H1 (cell line): ENCODE measurements around the gene PRKCZ. TPM values are rescaled to one million over a fixed set of nuclear protein-coding genes. Genes with fewer than 3 reads are reported as not detected.

Source experiments
- CTCF ChIA-PET: fragments of 300-600 bp; sonication (Branson Sonifier 250); formaldehyde crosslinking; loops from one replicate; lab custom pipeline; 2021; ENCODE audit not compliant: partially characterized antibody; lab: Charles Lee
- POLR2A ChIA-PET: fragments of 300-600 bp; sonication (Branson Sonifier 250); formaldehyde crosslinking; loops from one replicate; lab custom pipeline; 2021; ENCODE audit warnings: inconsistent platforms; ENCODE audit not compliant: partially characterized antibody; lab: Charles Lee
- DNase-seq, 2 experiments: peaks; one replicate each; pipeline versions ENCODE4 v3.0.0 to v3.0.0-alpha.2; 2010 to 2022; ENCODE audit warnings: low spot score in 2 of 2, low read depth in 1 of 2, mixed read lengths in 1 of 2
- FAIRE-seq: peaks from 2 replicates; lab custom pipeline; 2011; peaks lifted over from hg19 to GRCh38; lab: Jason Lieb, UNC
- H2AFZ ChIP-seq: 2 replicates; pipeline ENCODE4 v1.8.1; 2012; ENCODE audit warnings: low read length, inconsistent platforms
- H2AK5ac ChIP-seq: 2 replicates; pipeline ENCODE4 v1.6.1; 2013; ENCODE audit warnings: low read depth, low read length
- H2BK120ac ChIP-seq: replicated peaks from 2 replicates; pipeline ENCODE3; 2013; ENCODE audit warnings: low read depth, low read length, inconsistent platforms
- H2BK12ac ChIP-seq: 2 replicates; pipeline ENCODE4 v1.6.1; 2013; ENCODE audit warnings: low read depth, low read length
- H2BK15ac ChIP-seq: 2 replicates; pipeline ENCODE4 v1.6.1; 2013; ENCODE audit warnings: low read length
- H2BK20ac ChIP-seq: 2 replicates; pipeline ENCODE4 v1.6.1; 2013; ENCODE audit warnings: low read length
- H2BK5ac ChIP-seq: 2 replicates; pipeline ENCODE4 v1.6.1; 2013; ENCODE audit warnings: low read depth, low read length
- H3K14ac ChIP-seq: 2 replicates; pipeline ENCODE4 v1.6.1; 2013; ENCODE audit warnings: inconsistent platforms; ENCODE audit not compliant: insufficient read length
- H3K18ac ChIP-seq: 2 replicates; pipeline ENCODE4 v1.6.1; 2013; ENCODE audit warnings: low read length; ENCODE audit errors: extremely low read depth
- H3K23ac ChIP-seq: 2 replicates; pipeline ENCODE4 v1.6.1; 2013; ENCODE audit warnings: inconsistent platforms; ENCODE audit not compliant: insufficient read length
- H3K23me2 ChIP-seq: 2 replicates; pipeline ENCODE4 v1.6.1; 2013; ENCODE audit warnings: low read depth, low read length
- H3K27ac ChIP-seq: 2 replicates; pipeline ENCODE4 v1.6.1; 2011; ENCODE audit warnings: low read depth, low read length, inconsistent platforms
- H3K27me3 ChIP-seq, 4 experiments: replicated peaks in 1 of 4; 1 replicate in 1 of 4; 2 replicates in 3 of 4; pipeline versions ENCODE4 v1.6.1 to v1.8.1; 2011 to 2013; ENCODE audit warnings: low read length in 3 of 4, mild to moderate bottlenecking in 3 of 4, inconsistent platforms in 2 of 4, mixed read lengths in 2 of 4, moderate library complexity in 1 of 4; ENCODE audit not compliant: control insufficient read depth in 3 of 4, insufficient read depth in 3 of 4; ENCODE audit errors: extremely low read depth in 1 of 4
- H3K36me3 ChIP-seq, 4 experiments: 2 replicates each; pipeline versions ENCODE4 v1.6.1 to v1.8.1; 2011 to 2013; ENCODE audit warnings: mild to moderate bottlenecking in 4 of 4, low read length in 3 of 4, moderate library complexity in 2 of 4, control low read depth in 1 of 4, inconsistent platforms in 1 of 4; ENCODE audit not compliant: insufficient read depth in 4 of 4, control insufficient read depth in 2 of 4
- H3K4ac ChIP-seq: replicated peaks from 2 replicates; pipeline ENCODE3; 2013; ENCODE audit warnings: low read length, low read depth, mixed read lengths, inconsistent platforms; ENCODE audit not compliant: insufficient read length
- H3K4me1 ChIP-seq, 4 experiments: replicated peaks in 1 of 4; 1 replicate in 1 of 4; 2 replicates in 3 of 4; pipeline versions ENCODE4 v1.6.1 to v1.8.1; 2011 to 2013; ENCODE audit warnings: low read length in 3 of 4, inconsistent platforms in 2 of 4, mixed read lengths in 1 of 4; ENCODE audit not compliant: insufficient read depth in 4 of 4, control insufficient read depth in 3 of 4
- H3K4me2 ChIP-seq, 2 experiments: 2 replicates each; pipeline versions ENCODE4 v1.6.1 to v1.8.1; 2011 to 2013; ENCODE audit warnings: low read depth in 2 of 2, low read length in 2 of 2, control low read depth in 1 of 2, inconsistent platforms in 1 of 2, mild to moderate bottlenecking in 1 of 2; ENCODE audit not compliant: insufficient read depth in 1 of 2
- H3K4me3 ChIP-seq, 4 experiments: fragments of 200-600, 300-600 bp in 1 of 4; sonication (generic), shearing (Covaris generic), sonication (Bioruptor Twin) in 1 of 4; 2 replicates each; pipeline versions ENCODE4 v1.5.1 to v1.8.1; 2011 to 2016; ENCODE audit warnings: low read length in 4 of 4, low read depth in 3 of 4, control low read depth in 2 of 4, inconsistent platforms in 2 of 4, mild to moderate bottlenecking in 2 of 4, mixed read lengths in 1 of 4, moderate library complexity in 1 of 4; ENCODE audit not compliant: insufficient read depth in 2 of 4; ENCODE audit errors: extremely low read depth in 1 of 4
- H3K56ac ChIP-seq: replicated peaks from 2 replicates; pipeline ENCODE3; 2013; ENCODE audit warnings: low read depth, mild to moderate bottlenecking, mixed read lengths, low read length, inconsistent platforms; ENCODE audit not compliant: insufficient read length
- H3K79me1 ChIP-seq: 2 replicates; pipeline ENCODE4 v1.6.1; 2013; ENCODE audit warnings: low read depth, low read length, control low read depth
- H3K79me2 ChIP-seq, 2 experiments: 2 replicates each; pipeline versions ENCODE4 v1.6.1 to v1.8.1; 2012 to 2013; ENCODE audit warnings: low read length in 2 of 2, mild to moderate bottlenecking in 2 of 2, inconsistent platforms in 1 of 2; ENCODE audit not compliant: insufficient read depth in 2 of 2, control insufficient read depth in 1 of 2
- H3K9ac ChIP-seq, 4 experiments: replicated peaks in 1 of 4; 1 replicate in 1 of 4; 2 replicates in 3 of 4; pipeline versions ENCODE4 v1.6.1 to v1.8.1; 2011 to 2013; ENCODE audit warnings: low read depth in 3 of 4, low read length in 3 of 4, control low read depth in 2 of 4, mild to moderate bottlenecking in 2 of 4, moderate library complexity in 2 of 4, inconsistent platforms in 1 of 4; ENCODE audit errors: extremely low read depth in 1 of 4
- H3K9me3 ChIP-seq, 2 experiments: 2 replicates each; pipeline versions ENCODE4 v1.6.1 to v1.8.1; 2012 to 2013; ENCODE audit warnings: mild to moderate bottlenecking in 2 of 2, moderate library complexity in 2 of 2, control low read depth in 1 of 2, inconsistent platforms in 1 of 2, low read depth in 1 of 2, low read length in 1 of 2, mixed read lengths in 1 of 2; ENCODE audit not compliant: insufficient read depth in 2 of 2
- H4K20me1 ChIP-seq, 2 experiments: replicated peaks in 1 of 2; 2 replicates each; pipeline versions ENCODE3 to v1.8.1; 2011 to 2013; ENCODE audit warnings: inconsistent platforms in 2 of 2, low read length in 2 of 2, mild to moderate bottlenecking in 1 of 2; ENCODE audit not compliant: insufficient read depth in 2 of 2, control insufficient read depth in 1 of 2
- H4K5ac ChIP-seq: 2 replicates; pipeline ENCODE4 v1.6.1; 2013; ENCODE audit warnings: low read length, low read depth, mixed read lengths, inconsistent platforms; ENCODE audit not compliant: insufficient read length
- H4K8ac ChIP-seq: 2 replicates; pipeline ENCODE4 v1.8.0; 2013; ENCODE audit warnings: mild to moderate bottlenecking, moderate library complexity, low read length, inconsistent platforms; ENCODE audit not compliant: insufficient read depth; ENCODE audit errors: extremely low read depth
- H4K91ac ChIP-seq: replicated peaks from 2 replicates; pipeline ENCODE3; 2013; ENCODE audit warnings: low read length, mixed read lengths, inconsistent platforms; ENCODE audit not compliant: insufficient read length
- SP1 ChIP-seq: IDR thresholded peaks from 2 replicates; pipeline ENCODE4 v1.6.1; 2011; ENCODE audit warnings: low read depth, low read length
- TAF1 ChIP-seq: IDR thresholded peaks from 2 replicates; pipeline ENCODE4 v1.6.1; 2011; ENCODE audit warnings: mild to moderate bottlenecking, low read depth, low read length
- WGBS, 2 experiments: shearing (Covaris generic) in 1 of 2; methylation state at CpG; one replicate each; pipeline versions ENCODE4 v1.1.6 to v1.1.7; 2013 to 2015; ENCODE audit warnings: low lambda C conversion rate in 2 of 2, mixed read lengths in 2 of 2, inconsistent platforms in 1 of 2, low coverage in 1 of 2, missing lambda C conversion rate in 1 of 2; ENCODE audit not compliant: insufficient replicate concordance in 2 of 2, insufficient coverage in 1 of 2, insufficient read length in 1 of 2; ENCODE audit errors: extremely low coverage in 1 of 2, missing lambda C conversion rate in 1 of 2; 5-methylcytosine and 5-hydroxymethylcytosine counted together
- polyA plus RNA-seq, 7 experiments: library from polyadenylated mRNA; depleted of rRNA in 3 of 7; stranded (reverse) in 5 of 7; unstranded in 2 of 7; fragments of >200 nt in 5 of 7; fragments of 200-250 nt in 2 of 7; gene quantifications; 1 replicate in 5 of 7; 2 replicates in 1 of 7; 4 replicates in 1 of 7; pipeline versions ENCODE4 v1.2.1 to v1.2.3, GENCODE V29; 2011 to 2013; ENCODE audit warnings: missing spikeins in 2 of 7, mixed read lengths in 2 of 7
- total RNA-seq: library from RNA; stranded (reverse); fragmentation: NEBNext Ultra II Directional; extraction: Animal tissue kit (Norgen Biotek cat#: 25700); gene quantifications from 2 replicates; pipeline ENCODE4 v1.2.1, GENCODE V29; 2021
- TF ChIP-seq, protein P1 (sequence below), 3 experiments: IDR thresholded peaks; 1 replicate in 2 of 3; 2 replicates in 1 of 3; pipeline versions ENCODE4 v1.5.1 to v1.6.1; 2011; ENCODE audit warnings: low read length in 3 of 3, mild to moderate bottlenecking in 3 of 3, inconsistent platforms in 2 of 3, low read depth in 1 of 3, moderate library complexity in 1 of 3; ENCODE audit not compliant: insufficient read depth in 1 of 3; ENCODE audit errors: control extremely low read depth in 1 of 3

The PRKCZ gene
- total and polyA plus RNA-seq, 2 of the 8 experiments (the other 6 are each of a cell fraction or from before 2014, with no cell fraction given): 37.4 to 45.1 TPM

DNA sequence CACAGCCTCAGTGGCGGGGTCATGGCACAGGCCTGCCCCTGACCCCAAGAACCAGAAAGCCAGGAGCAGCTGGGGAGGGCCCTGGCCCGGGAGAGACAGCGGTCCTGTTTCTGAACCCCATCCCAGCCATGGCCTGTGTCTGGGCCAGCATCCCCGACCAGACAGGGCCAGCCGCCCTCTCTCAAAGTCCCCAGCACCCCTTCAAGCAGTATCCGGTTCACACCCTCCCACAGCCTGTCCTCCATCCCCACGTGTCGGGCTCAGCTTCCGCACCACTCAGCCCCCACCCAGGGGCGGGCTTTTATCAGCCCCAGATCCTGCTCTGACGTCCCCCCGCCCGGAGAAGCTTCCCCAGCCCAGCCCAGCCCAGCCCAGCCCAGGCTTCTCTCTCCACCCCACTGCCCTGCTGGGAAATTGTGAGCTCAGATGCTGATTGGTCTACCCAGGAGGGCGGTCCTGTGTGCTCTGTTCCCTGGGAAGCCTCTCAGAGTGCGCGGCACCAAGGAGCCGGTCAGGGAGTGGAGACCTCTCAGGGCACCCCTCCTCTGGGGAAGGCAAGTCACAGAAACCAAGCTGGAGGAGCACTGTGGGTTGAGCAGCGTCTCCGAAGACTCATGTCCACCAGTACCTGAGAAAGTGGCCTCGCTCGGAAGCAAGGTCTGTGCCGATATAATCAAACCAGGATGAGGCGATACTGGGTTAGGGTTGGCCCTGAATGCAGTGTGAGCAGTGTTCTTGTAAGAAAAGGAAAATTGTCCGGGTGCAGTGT is 149.0 kb downstream of the PRKCZ start:
- peak in 1 of 2 experiments; percentile 80 for DNase-seq
- FAIRE-seq: no peak
- peaks cover 0 to 10% (median 5%) of the 10 kb centered on the region in 4 experiments; a peak in 5 of 7 replicates for H3K4me1 ChIP-seq
- TF ChIP-seq SP1: peak; percentile 43; the same call in 1 of the 2 replicates
- peak; percentile 54; the same call in 1 of the 2 replicates for TF ChIP-seq TAF1
- TF ChIP-seq, protein P1, sequence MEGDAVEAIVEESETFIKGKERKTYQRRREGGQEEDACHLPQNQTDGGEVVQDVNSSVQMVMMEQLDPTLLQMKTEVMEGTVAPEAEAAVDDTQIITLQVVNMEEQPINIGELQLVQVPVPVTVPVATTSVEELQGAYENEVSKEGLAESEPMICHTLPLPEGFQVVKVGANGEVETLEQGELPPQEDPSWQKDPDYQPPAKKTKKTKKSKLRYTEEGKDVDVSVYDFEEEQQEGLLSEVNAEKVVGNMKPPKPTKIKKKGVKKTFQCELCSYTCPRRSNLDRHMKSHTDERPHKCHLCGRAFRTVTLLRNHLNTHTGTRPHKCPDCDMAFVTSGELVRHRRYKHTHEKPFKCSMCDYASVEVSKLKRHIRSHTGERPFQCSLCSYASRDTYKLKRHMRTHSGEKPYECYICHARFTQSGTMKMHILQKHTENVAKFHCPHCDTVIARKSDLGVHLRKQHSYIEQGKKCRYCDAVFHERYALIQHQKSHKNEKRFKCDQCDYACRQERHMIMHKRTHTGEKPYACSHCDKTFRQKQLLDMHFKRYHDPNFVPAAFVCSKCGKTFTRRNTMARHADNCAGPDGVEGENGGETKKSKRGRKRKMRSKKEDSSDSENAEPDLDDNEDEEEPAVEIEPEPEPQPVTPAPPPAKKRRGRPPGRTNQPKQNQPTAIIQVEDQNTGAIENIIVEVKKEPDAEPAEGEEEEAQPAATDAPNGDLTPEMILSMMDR (IDR thresholded peaks at IDR 0.05; ENCODE audit: control extremely low read depth in 1 of 3, insufficient read depth in 1 of 3, low read depth in 1 of 3, low read length in 3 of 3): peak in 2 of 3 experiments; percentile 15 to 25; a peak in 1 of 4 replicates

More for the DNA sequence above, 149.0 kb downstream of the PRKCZ start:
- no peak overlapping the region for H3K4ac ChIP-seq
- H3K4me2 ChIP-seq: peak overlapping the region; percentile 41 to 77; a peak in 3 of 4 replicates
- WGBS, 2 experiments: 48% methylated on average over 13 of the region's 24 CpGs; no CpG with 5 or more reads in 1 of the 2 experiments
- peak overlapping the region; percentile 66; the same call in 1 of the 2 replicates for H2BK5ac ChIP-seq
- H2AK5ac ChIP-seq: no peak overlapping the region
- H3K56ac ChIP-seq: peak overlapping the region; percentile 60
- H3K9me3 ChIP-seq: no peaks in the 10 kb centered on the region
- no peak overlapping the region for H3K27ac ChIP-seq
- peaks cover 2% of the 10 kb centered on the region; the same call in 1 of the 2 replicates for H3K23me2 ChIP-seq
- peak overlapping the region; percentile 93 for H4K91ac ChIP-seq
- ChIA-PET CTCF (interaction anchor here (0.7 to 14.1 kb wide), 14 partner anchors 8 to 184 kb away, joined by 3 to 154 read pairs (median 4); no protein-coding TSS in a partner anchor), POLR2A (interaction anchor here (0.9 to 1.2 kb wide), 5 partner anchors 9 to 183 kb away, joined by 3 to 4 read pairs (median 3); no protein-coding TSS in a partner anchor)
- no peaks in the 10 kb centered on the region for H4K20me1 ChIP-seq
- H2BK12ac ChIP-seq: peak overlapping the region; percentile 90; the same call in 1 of the 2 replicates
- peak overlapping the region; percentile 86 for H4K8ac ChIP-seq
- H3K36me3 ChIP-seq: no peaks in the 10 kb centered on the region
- no peaks in the 10 kb centered on the region; the same call in 1 of the 2 replicates for H3K79me1 ChIP-seq
- H2BK15ac ChIP-seq: peak overlapping the region; percentile 95; the same call in 1 of the 2 replicates
- no peak overlapping the region for H2BK20ac ChIP-seq
- H3K23ac ChIP-seq: no peak overlapping the region
- no peak overlapping the region for H2BK120ac ChIP-seq
- no peaks in the 10 kb centered on the region for H3K79me2 ChIP-seq
- peak overlapping the region in 1 of 4 experiments; percentile 27; a peak in 2 of 7 replicates for H3K9ac ChIP-seq
- peak overlapping the region; percentile 35 to 60 (median 36); a peak in 6 of 8 replicates for H3K4me3 ChIP-seq
- H3K18ac ChIP-seq: peak overlapping the region; percentile 91
- H3K14ac ChIP-seq: no peak overlapping the region
- no peaks in the 10 kb centered on the region for H3K27me3 ChIP-seq
- peak overlapping the region; percentile 98; the same call in 1 of the 2 replicates for H2AFZ ChIP-seq
- peak overlapping the region; percentile 81 for H4K5ac ChIP-seq
